D721Med (cell line): ENCODE results near the gene MYH8.

ENCODE experiments used
- DNase-seq: peaks from one replicate; pipeline ENCODE4 v3.0.0; 2011; ENCODE audit warnings: low spot score; ENCODE audit not compliant: insufficient read length
- FAIRE-seq: peaks from 2 replicates; lab custom pipeline; 2011; peaks lifted over from hg19 to GRCh38; lab: Jason Lieb, UNC
- TF ChIP-seq, protein P1 (sequence below): IDR thresholded peaks from 2 replicates; pipeline ENCODE4 v1.5.1; 2012; ENCODE audit warnings: mild to moderate bottlenecking, control low read depth; ENCODE audit not compliant: insufficient read depth; ENCODE audit errors: missing control alignments

MYH8 gene

DNA sequence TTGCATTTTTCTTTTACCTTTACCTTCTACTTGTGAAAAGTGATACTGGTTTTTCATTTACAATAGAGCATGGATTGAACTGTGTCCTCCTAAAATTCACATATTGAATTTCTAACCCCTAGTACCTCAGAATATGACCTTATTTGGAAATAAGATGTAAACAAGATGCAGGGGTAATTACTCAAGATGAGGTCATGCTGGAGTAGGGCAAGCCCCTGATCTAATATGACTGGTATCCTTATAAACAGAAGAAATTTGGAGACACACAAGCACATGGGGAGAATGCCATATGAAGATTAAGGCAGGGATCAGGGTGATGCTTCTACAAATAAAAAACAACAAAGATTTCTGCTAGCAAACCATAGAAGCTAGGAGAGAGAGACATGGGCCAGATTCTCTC, 61.2 kb downstream of the MYH8 start:
- FAIRE-seq (no peak), DNase-seq (no peak)
- TF ChIP-seq, protein P1, sequence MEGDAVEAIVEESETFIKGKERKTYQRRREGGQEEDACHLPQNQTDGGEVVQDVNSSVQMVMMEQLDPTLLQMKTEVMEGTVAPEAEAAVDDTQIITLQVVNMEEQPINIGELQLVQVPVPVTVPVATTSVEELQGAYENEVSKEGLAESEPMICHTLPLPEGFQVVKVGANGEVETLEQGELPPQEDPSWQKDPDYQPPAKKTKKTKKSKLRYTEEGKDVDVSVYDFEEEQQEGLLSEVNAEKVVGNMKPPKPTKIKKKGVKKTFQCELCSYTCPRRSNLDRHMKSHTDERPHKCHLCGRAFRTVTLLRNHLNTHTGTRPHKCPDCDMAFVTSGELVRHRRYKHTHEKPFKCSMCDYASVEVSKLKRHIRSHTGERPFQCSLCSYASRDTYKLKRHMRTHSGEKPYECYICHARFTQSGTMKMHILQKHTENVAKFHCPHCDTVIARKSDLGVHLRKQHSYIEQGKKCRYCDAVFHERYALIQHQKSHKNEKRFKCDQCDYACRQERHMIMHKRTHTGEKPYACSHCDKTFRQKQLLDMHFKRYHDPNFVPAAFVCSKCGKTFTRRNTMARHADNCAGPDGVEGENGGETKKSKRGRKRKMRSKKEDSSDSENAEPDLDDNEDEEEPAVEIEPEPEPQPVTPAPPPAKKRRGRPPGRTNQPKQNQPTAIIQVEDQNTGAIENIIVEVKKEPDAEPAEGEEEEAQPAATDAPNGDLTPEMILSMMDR, result no peak

DNA sequence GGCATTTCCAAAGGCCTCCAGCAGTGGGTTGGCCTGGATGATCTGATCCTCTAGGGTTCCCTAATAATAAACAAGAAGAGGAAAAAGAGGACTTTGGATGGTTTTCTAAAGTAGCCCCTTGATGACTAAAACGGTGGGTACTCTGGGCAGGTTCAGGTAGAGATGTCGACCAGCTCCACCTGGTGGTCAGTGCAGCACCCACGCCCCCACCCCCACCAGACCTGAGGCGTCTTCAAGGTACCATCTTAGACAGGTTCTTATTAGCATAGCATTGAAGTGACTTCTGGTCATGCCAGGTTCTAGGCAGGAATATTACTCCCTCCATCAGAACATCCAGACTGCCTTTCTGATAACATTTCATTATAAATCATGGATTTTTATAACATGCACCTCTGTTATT, 64.0 kb downstream of the MYH8 start:
- DNase-seq, result no peak
- TF ChIP-seq, protein P1, result peak; percentile 38
- FAIRE-seq, result no peak

DNA sequence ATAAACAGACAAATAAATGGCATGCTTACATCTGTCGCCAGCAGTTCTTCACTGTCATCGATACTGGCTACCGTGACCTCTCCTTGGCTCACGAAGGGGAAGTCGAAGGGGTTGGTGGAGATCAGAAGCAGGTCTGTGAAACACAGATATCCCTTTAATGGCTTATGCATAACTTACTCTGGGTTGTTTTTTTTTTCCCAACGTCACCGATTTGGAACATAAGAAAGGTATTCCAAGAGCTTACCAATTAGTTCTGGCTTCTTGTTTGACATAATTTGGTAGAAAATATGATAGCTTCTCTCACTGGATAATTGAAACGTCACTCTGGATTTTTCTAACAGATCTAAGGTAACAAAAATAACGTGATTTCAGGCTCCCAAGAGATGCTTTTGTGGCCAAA, 67.1 kb downstream of the MYH8 start:
- FAIRE-seq (no peak), DNase-seq (no peak)
- TF ChIP-seq, protein P1, result no peak

DNA sequence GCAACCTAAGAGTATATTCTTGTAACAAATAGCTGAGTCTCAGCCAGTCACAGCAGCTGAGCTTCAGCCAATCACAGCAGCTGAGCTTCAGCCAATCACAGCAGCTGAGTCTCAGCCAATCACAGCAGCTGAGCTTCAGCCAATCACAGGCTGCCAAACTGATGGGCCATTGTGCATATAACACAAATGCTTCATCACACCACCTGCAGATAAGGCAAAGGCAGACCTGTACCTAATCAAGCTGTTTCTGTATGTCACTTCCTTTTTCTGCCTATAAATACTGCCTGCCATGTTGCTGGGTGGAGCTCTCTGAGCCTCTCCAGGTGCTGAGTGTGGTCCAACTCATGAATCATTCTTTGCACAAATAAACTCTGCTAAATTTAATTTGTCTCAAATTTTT, 68.9 kb downstream of the MYH8 start:
- no peak for FAIRE-seq
- TF ChIP-seq, protein P1, result no peak

DNA sequence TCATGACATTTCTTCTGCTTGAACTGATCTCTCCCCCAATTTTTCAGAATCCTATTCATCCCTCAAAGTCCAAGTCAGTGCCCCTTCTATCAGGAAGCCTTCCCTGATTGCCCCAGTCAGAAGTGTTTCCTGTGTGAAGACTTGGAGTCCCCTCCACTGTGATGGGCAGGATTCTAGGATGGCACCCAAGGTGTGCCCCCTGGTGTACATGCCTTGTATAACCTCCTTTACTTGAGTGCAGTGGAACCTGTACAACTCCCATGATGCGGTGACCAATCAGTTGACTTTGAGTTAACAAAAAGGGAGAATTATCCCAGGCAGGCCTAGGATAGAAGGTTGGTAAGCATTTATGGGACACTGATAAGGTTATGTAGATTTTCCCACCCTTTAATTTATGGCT, 72.3 kb downstream of the MYH8 start:
- DNase-seq (no peak), FAIRE-seq (no peak)
- TF ChIP-seq, protein P1, result no peak

More for the DNA sequence above, 68.9 kb downstream of the MYH8 start:
- no peak for DNase-seq

DNA sequence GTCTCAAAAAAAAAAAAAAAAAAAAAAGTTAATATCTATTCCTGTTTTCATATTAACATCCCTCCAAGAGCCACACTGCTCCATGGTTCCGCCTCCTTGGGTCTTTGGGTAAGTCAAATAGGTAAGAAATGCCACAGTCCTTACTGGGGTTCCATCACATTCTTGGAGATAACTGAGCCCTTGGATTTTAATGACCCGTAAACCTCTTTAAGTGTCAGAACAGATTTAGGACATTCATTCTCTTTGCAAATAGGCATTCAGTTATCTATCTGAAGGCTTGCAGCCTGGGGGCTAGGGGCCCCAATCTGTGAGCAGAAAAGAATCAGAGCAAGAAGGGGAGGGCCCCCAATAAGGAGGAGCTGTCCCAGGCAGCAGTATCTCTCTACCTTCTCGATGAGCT, 76.9 kb downstream of the MYH8 start:
- DNase-seq (no peak), FAIRE-seq (no peak)
- TF ChIP-seq, protein P1, result no peak
